Glomerular visceral epithelial cell (primary cell): ENCODE data around the gene SMG5.

Source experiments
- DNase-seq: peaks from one replicate; pipeline ENCODE4 v3.0.0-alpha.2; 2016; ENCODE audit errors: extremely low spot score

Gene SMG5

GRCh38 chr1:156281281-156281680 is 1.3 kb downstream of the SMG5 start:
- DNase-seq = no peak

- no peak for DNase-seq
These were observed 2.8 kb downstream of the SMG5 start for GRCh38 chr1:156279837-156280236.

- DNase-seq = no peak
These were observed 5.7 kb downstream of the SMG5 start for GRCh38 chr1:156276966-156277381.

GRCh38 chr1:156276532-156276931 is 6.1 kb downstream of the SMG5 start:
- DNase-seq = no peak

GRCh38 chr1:156270314-156270713 is 12.3 kb downstream of the SMG5 start:
- no peak for DNase-seq

GRCh38 chr1:156268336-156268735 is 14.3 kb downstream of the SMG5 start:
- no peak for DNase-seq

- DNase-seq = no peak
These were observed 16.6 kb downstream of the SMG5 start for GRCh38 chr1:156266051-156266450.

- no peak for DNase-seq
These were observed 19.4 kb downstream of the SMG5 start for GRCh38 chr1:156263288-156263655.

GRCh38 chr1:156262461-156263287 is 20.0 kb downstream of the SMG5 start:
- DNase-seq = peak; percentile 34

GRCh38 chr1:156260896-156261295 is 21.7 kb downstream of the SMG5 start:
- no peak for DNase-seq

GRCh38 chr1:156259805-156260204 is 22.8 kb downstream of the SMG5 start:
- no peak for DNase-seq

GRCh38 chr1:156258859-156259258 is 23.8 kb downstream of the SMG5 start:
- no peak for DNase-seq

GRCh38 chr1:156257711-156258110 is 24.9 kb downstream of the SMG5 start:
- no peak for DNase-seq

GRCh38 chr1:156253634-156254033 is 29.0 kb downstream of the SMG5 start:
- no peak for DNase-seq

GRCh38 chr1:156251527-156251926 is 31.1 kb downstream of the SMG5 start:
- DNase-seq = no peak

GRCh38 chr1:156249593-156249992 is 33.0 kb downstream of the SMG5 start:
- DNase-seq = no peak

GRCh38 chr1:156248323-156248683 is 34.3 kb downstream of the SMG5 start:
- DNase-seq = no peak

- DNase-seq = no peak
These were observed 34.9 kb downstream of the SMG5 start, which contains the start of gene PAQR6 for GRCh38 chr1:156247460-156248322. TSS of gene PAQR6 (minus strand) at chr1:156248056. CDS start at chr1:156246731, 1,325 bp downstream.

- DNase-seq = no peak
These were observed 35.7 kb downstream of the SMG5 start for GRCh38 chr1:156246781-156247459.

GRCh38 chr1:156246241-156246780 is 36.3 kb downstream of the SMG5 start:
- DNase-seq = no peak

- DNase-seq = no peak
These were observed 37.0 kb downstream of the SMG5 start for GRCh38 chr1:156245451-156246232.
